Measurements from ENCODE around the gene ZNF282.
"Not testable (repeated sequence)": the region's sequence is repeated elsewhere in the genome, so short reads cannot be mapped to it uniquely, and the experiment has no call there.

The ZNF282 gene

GRCh38 chr7:149274424-149274823 is 79.1 kb downstream of the ZNF282 start:
- H3K36me3 ChIP-seq (ENCODE audit: control insufficient read depth in 2 of 2, insufficient read depth in 2 of 2, low read length in 2 of 2): peaks cover 25 to 37% of the 10 kb centered on the region in 2 donors
- H3K4me1 ChIP-seq (ENCODE audit: control insufficient read depth in 2 of 2, insufficient read depth in 2 of 2, low read length in 2 of 2); H3K9me3 ChIP-seq (ENCODE audit: control insufficient read depth in 2 of 2, low read length in 2 of 2); H3K4me3 ChIP-seq (ENCODE audit: low read length in 2 of 2); H3K27ac ChIP-seq (ENCODE audit: low read depth in 2 of 2, low read length in 2 of 2); H3K27me3 ChIP-seq (ENCODE audit: control insufficient read depth in 2 of 2, insufficient read depth in 2 of 2, low read length in 2 of 2); H3K9ac ChIP-seq (ENCODE audit: low read depth in 1 of 2, low read length in 2 of 2): not testable (repeated sequence)

Data from mucosa of rectum (tissue), 2 donors.